HepG2 (cell line): ENCODE data around the gene DCTN3. TPM values are rescaled to one million over a fixed set of nuclear protein-coding genes. Genes with fewer than 3 reads are reported as not detected.

Source experiments
- BATF2 ChIP-seq: sonication (generic); formaldehyde crosslinking; IDR thresholded peaks from 2 replicates; pipeline ENCODE4 v1.8.0; 2022; ENCODE audit warnings: mild to moderate bottlenecking, missing genetic modification reagents, moderate library complexity
- JARID2 ChIP-seq: sonication (generic); formaldehyde crosslinking; IDR thresholded peaks from 2 replicates; pipeline ENCODE4 v1.8.1; 2023; ENCODE audit warnings: missing genetic modification reagents, inconsistent platforms; ENCODE audit not compliant: insufficient replicate concordance
- SMAD9 ChIP-seq: sonication (generic); formaldehyde crosslinking; IDR thresholded peaks from 2 replicates; pipeline ENCODE4 v1.5.1; 2020; ENCODE audit warnings: mild to moderate bottlenecking, missing genetic modification reagents
- TEAD3 ChIP-seq: optimal IDR thresholded peaks from 2 replicates; pipeline ENCODE3; 2016; ENCODE audit warnings: borderline replicate concordance
- THAP11 ChIP-seq: IDR thresholded peaks from 2 replicates; pipeline ENCODE4 v1.6.1; 2016; ENCODE audit warnings: missing biosample characterization, missing genetic modification reagents
- ZNF317 ChIP-seq: sonication (generic); formaldehyde crosslinking; IDR thresholded peaks from 2 replicates; pipeline ENCODE4 v1.5.0; 2020; ENCODE audit warnings: mild to moderate bottlenecking, missing genetic modification reagents
- ZNF784 ChIP-seq: sonication (generic); formaldehyde crosslinking; IDR thresholded peaks from 2 replicates; pipeline ENCODE4 v1.5.1; 2020; ENCODE audit warnings: missing genetic modification reagents, mild to moderate bottlenecking, borderline replicate concordance
- polyA plus RNA-seq, 8 experiments: library from polyadenylated mRNA; depleted of rRNA in 3 of 8; stranded (reverse) in 7 of 8; unstranded in 1 of 8; fragments of >200 nt; fragmentation: Illumina TruSeq in 4 of 8; extraction: Trizol in 4 of 8; gene quantifications; 2 replicates each; pipeline versions ENCODE4 v1.2.1 to v1.2.3, GENCODE V29; 2011 to 2016; ENCODE audit warnings: low read depth in 4 of 8, missing spikeins in 1 of 8, mixed read lengths in 1 of 8; ENCODE audit not compliant: insufficient read depth in 1 of 8
- total RNA-seq, 5 experiments: library from RNA; depleted of rRNA; stranded (reverse); fragments of >200 nt; fragmentation: Illumina TruSeq; extraction: Trizol; gene quantifications; 2 replicates each; pipeline ENCODE4 v1.2.3, GENCODE V29; 2016; ENCODE audit warnings: low read depth in 1 of 5
- TF ChIP-seq, protein P1 (sequence below): sonication (generic); formaldehyde crosslinking; IDR thresholded peaks from 2 replicates; pipeline ENCODE4 v1.5.0; 2020; ENCODE audit warnings: mild to moderate bottlenecking, missing genetic modification reagents, moderate library complexity
- TF ChIP-seq, protein P2 (sequence below): sonication (generic); formaldehyde crosslinking; IDR thresholded peaks from 2 replicates; pipeline ENCODE4 v1.4.0; 2020; ENCODE audit warnings: mild to moderate bottlenecking, missing genetic modification reagents
- TF ChIP-seq, protein P3 (sequence below): IDR thresholded peaks from 2 replicates; pipeline ENCODE4 v1.6.1; 2012; ENCODE audit warnings: inconsistent platforms

Gene DCTN3
- total and polyA plus RNA-seq, 2 of the 13 experiments (the other 11 are each of a cell fraction or from before 2014, with no cell fraction given) = 27.4 to 34.5 TPM

- TF ChIP-seq, protein P1, sequence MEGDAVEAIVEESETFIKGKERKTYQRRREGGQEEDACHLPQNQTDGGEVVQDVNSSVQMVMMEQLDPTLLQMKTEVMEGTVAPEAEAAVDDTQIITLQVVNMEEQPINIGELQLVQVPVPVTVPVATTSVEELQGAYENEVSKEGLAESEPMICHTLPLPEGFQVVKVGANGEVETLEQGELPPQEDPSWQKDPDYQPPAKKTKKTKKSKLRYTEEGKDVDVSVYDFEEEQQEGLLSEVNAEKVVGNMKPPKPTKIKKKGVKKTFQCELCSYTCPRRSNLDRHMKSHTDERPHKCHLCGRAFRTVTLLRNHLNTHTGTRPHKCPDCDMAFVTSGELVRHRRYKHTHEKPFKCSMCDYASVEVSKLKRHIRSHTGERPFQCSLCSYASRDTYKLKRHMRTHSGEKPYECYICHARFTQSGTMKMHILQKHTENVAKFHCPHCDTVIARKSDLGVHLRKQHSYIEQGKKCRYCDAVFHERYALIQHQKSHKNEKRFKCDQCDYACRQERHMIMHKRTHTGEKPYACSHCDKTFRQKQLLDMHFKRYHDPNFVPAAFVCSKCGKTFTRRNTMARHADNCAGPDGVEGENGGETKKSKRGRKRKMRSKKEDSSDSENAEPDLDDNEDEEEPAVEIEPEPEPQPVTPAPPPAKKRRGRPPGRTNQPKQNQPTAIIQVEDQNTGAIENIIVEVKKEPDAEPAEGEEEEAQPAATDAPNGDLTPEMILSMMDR = peak; percentile 98
- TF ChIP-seq THAP11 (no peak), BATF2 (CRISPR knock-in tag) (no peak), ZNF317 (CRISPR knock-in tag) (0 out of 2 replicates have a peak, but pooled peaks have one; percentile 21), TEAD3 (CRISPR knock-in tag) (peak; percentile 27), ZNF784 (CRISPR knock-in tag) (0 out of 2 replicates have a peak, but pooled peaks have one; percentile 37), JARID2 (CRISPR knock-in tag) (no peak), SMAD9 (CRISPR knock-in tag) (no peak)
- TF ChIP-seq, protein P2, sequence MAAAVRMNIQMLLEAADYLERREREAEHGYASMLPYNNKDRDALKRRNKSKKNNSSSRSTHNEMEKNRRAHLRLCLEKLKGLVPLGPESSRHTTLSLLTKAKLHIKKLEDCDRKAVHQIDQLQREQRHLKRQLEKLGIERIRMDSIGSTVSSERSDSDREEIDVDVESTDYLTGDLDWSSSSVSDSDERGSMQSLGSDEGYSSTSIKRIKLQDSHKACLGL (CRISPR knock-in tag) = 0 out of 2 replicates have a peak, but pooled peaks have one; percentile 28
- TF ChIP-seq, protein P3, sequence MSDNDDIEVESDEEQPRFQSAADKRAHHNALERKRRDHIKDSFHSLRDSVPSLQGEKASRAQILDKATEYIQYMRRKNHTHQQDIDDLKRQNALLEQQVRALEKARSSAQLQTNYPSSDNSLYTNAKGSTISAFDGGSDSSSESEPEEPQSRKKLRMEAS = peak; percentile 35; the same call in 1 of the 2 replicates
Measured at GRCh38 chr9:34591248-34591916, 28.9 kb downstream of the DCTN3 start (continued).
